Osteoblast (primary cell): ENCODE results near the gene SORCS2. TPM values are rescaled to one million over a fixed set of nuclear protein-coding genes. Genes with fewer than 3 reads are reported as not detected.
A peak's percentile ranks its signal among the peaks of the same experiment; 100 is the strongest.

ENCODE experiments used
- DNase-seq: peaks from one replicate; pipeline ENCODE4 v3.0.0; 2011; ENCODE audit warnings: low spot score, mixed read lengths; ENCODE audit not compliant: insufficient read length; ENCODE audit errors: missing footprints
- H2AFZ ChIP-seq: 2 replicates; pipeline ENCODE4 v1.6.0; 2011; ENCODE audit warnings: mild to moderate bottlenecking, low read length
- H3K27ac ChIP-seq: 2 replicates; pipeline ENCODE4 v1.5.1; 2011; ENCODE audit warnings: mild to moderate bottlenecking, low read depth, low read length, moderate library complexity
- H3K27me3 ChIP-seq: 2 replicates; pipeline ENCODE4 v1.6.0; 2012; ENCODE audit warnings: mild to moderate bottlenecking, control low read depth, inconsistent platforms, low read length, moderate library complexity; ENCODE audit not compliant: insufficient read depth
- H3K36me3 ChIP-seq: 2 replicates; pipeline ENCODE4 v1.5.1; 2011; ENCODE audit warnings: mild to moderate bottlenecking, low read length, control low read depth, moderate library complexity; ENCODE audit not compliant: insufficient read depth
- H3K4me1 ChIP-seq: 2 replicates; pipeline ENCODE4 v1.5.1; 2011; ENCODE audit warnings: mild to moderate bottlenecking, low read length, control low read depth, moderate library complexity; ENCODE audit not compliant: insufficient read depth
- H3K4me2 ChIP-seq: 2 replicates; pipeline ENCODE4 v1.6.0; 2011; ENCODE audit warnings: mild to moderate bottlenecking, low read length; ENCODE audit not compliant: insufficient read depth
- H3K4me3 ChIP-seq: fragments of 200-600 bp; sonication (generic); 3 replicates; pipeline ENCODE4 v1.5.1; 2012; ENCODE audit warnings: mild to moderate bottlenecking, low read length, inconsistent platforms; ENCODE audit not compliant: insufficient read depth
- H3K79me2 ChIP-seq: 2 replicates; pipeline ENCODE4 v1.6.0; 2012; ENCODE audit warnings: mild to moderate bottlenecking, low read length, control low read depth, inconsistent platforms; ENCODE audit not compliant: insufficient read depth
- H3K9me3 ChIP-seq: 2 replicates; pipeline ENCODE4 v1.5.1; 2011; ENCODE audit warnings: low read depth, low read length, control low read depth
- H4K20me1 ChIP-seq: 2 replicates; pipeline ENCODE4 v1.6.0; 2012; ENCODE audit warnings: mild to moderate bottlenecking, low read length, control low read depth; ENCODE audit not compliant: insufficient read depth
- total RNA-seq: library from RNA; depleted of rRNA; stranded (reverse); fragments of >200 nt; gene quantifications from 2 replicates; pipeline ENCODE4 v1.2.3, GENCODE V29; 2012
- TF ChIP-seq, protein P1 (sequence below): IDR thresholded peaks from 2 replicates; pipeline ENCODE4 v1.5.1; 2011; ENCODE audit warnings: mild to moderate bottlenecking, low read depth, low read length, moderate library complexity; ENCODE audit errors: extremely low read depth

Gene SORCS2
- total RNA-seq, 1 donor, result 9.0 TPM

- peak; percentile 80 for DNase-seq
Measured at GRCh38 chr4:7347981-7348380, 155.6 kb downstream of the SORCS2 start.

DNA sequence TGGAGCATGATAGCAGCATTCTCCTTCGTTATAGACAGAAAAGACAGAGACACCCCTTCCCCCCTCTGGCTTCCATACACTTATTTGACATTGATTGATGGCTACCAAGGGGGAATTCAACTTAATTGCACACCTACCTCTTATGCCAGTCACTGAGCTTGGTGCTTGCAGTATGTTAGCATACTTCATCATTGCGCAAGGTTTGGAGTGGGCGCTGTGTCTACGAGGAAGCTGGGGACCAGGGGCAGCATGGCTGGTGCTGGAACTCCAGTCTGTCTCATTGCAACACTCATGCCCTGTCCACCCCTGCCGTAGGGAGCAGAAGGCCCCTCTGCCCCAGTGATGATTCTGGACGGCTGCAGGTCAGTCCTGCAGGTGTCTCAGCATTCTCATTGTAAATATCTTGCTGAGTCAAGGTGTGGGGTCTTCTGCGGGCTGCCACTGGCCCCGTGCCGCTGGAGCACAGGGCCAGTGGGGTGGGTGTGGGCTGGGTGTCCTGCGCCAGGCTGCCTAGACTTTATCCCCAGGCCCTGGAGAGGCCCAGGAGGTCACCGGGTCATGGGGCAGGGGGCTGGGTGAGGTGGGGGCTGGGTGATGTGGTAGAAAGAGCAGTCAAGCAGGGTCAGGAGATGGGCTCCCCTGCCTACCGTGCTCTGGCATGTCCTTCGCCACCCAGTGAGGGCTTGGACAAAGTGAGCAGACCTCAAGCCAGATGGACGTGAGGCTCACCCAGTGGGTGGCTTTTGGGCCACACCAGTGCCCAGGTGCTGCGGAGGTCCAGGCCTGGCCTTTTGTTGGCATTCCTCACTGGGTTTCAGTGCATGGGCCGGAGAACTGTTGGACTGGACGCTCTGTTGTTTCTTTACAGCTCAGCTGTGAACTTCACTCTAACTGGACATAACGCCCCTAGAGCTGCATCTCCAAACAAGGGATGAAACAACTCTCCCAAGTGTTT lies 156.9 kb downstream of the SORCS2 start:
- TF ChIP-seq, protein P1, sequence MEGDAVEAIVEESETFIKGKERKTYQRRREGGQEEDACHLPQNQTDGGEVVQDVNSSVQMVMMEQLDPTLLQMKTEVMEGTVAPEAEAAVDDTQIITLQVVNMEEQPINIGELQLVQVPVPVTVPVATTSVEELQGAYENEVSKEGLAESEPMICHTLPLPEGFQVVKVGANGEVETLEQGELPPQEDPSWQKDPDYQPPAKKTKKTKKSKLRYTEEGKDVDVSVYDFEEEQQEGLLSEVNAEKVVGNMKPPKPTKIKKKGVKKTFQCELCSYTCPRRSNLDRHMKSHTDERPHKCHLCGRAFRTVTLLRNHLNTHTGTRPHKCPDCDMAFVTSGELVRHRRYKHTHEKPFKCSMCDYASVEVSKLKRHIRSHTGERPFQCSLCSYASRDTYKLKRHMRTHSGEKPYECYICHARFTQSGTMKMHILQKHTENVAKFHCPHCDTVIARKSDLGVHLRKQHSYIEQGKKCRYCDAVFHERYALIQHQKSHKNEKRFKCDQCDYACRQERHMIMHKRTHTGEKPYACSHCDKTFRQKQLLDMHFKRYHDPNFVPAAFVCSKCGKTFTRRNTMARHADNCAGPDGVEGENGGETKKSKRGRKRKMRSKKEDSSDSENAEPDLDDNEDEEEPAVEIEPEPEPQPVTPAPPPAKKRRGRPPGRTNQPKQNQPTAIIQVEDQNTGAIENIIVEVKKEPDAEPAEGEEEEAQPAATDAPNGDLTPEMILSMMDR, result no peak
- H3K27ac ChIP-seq, result no peak overlapping the region
- no peak overlapping the region for H3K4me3 ChIP-seq
- peaks cover 9% of the 10 kb centered on the region for H3K9me3 ChIP-seq
- no peaks in the 10 kb centered on the region for H3K36me3 ChIP-seq
- peak; percentile 65 for DNase-seq
- H3K27me3 ChIP-seq, result peaks cover 15% of the 10 kb centered on the region
- no peaks in the 10 kb centered on the region for H4K20me1 ChIP-seq
- no peaks in the 10 kb centered on the region for H3K79me2 ChIP-seq
- H3K4me1 ChIP-seq, result no peaks in the 10 kb centered on the region
- no peak overlapping the region for H3K4me2 ChIP-seq
- no peak overlapping the region for H2AFZ ChIP-seq

More at GRCh38 chr4:7347981-7348380, 155.6 kb downstream of the SORCS2 start:
- Histone ChIP-seq H3K79me2 (no peaks in the 10 kb centered on the region), H2AFZ (no peak overlapping the region), H3K4me3 (no peak overlapping the region), H4K20me1 (no peaks in the 10 kb centered on the region), H3K36me3 (no peaks in the 10 kb centered on the region), H3K27ac (no peak overlapping the region), H3K4me1 (no peaks in the 10 kb centered on the region), H3K9me3 (peaks cover 9% of the 10 kb centered on the region), H3K4me2 (no peak overlapping the region), H3K27me3 (peaks cover 12% of the 10 kb centered on the region)
- TF ChIP-seq, protein P1, result no peak

- Histone ChIP-seq H3K4me1 (no peaks in the 10 kb centered on the region), H2AFZ (no peak overlapping the region), H3K79me2 (no peaks in the 10 kb centered on the region), H3K4me3 (no peak overlapping the region), H3K36me3 (no peaks in the 10 kb centered on the region), H4K20me1 (no peaks in the 10 kb centered on the region), H3K9me3 (peaks cover 9% of the 10 kb centered on the region), H3K27me3 (peaks cover 15% of the 10 kb centered on the region), H3K4me2 (no peak overlapping the region), H3K27ac (no peak overlapping the region)
- no peak for DNase-seq
- TF ChIP-seq, protein P1, result no peak
Measured at GRCh38 chr4:7350396-7350795, 158.1 kb downstream of the SORCS2 start.

GRCh38 chr4:7351014-7351413 lies 158.7 kb downstream of the SORCS2 start:
- Histone ChIP-seq H3K4me3 (no peak overlapping the region), H2AFZ (no peak overlapping the region), H3K4me1 (no peaks in the 10 kb centered on the region), H3K4me2 (no peak overlapping the region), H3K79me2 (no peaks in the 10 kb centered on the region), H4K20me1 (no peaks in the 10 kb centered on the region), H3K27ac (no peak overlapping the region), H3K9me3 (peaks cover 9% of the 10 kb centered on the region), H3K27me3 (peaks cover 15% of the 10 kb centered on the region), H3K36me3 (no peaks in the 10 kb centered on the region)
- no peak for DNase-seq
- TF ChIP-seq, protein P1, result no peak
